HG03575 (cell line): ENCODE measurements around the gene EPAS1.

Experiments used
- ATAC-seq: cut with Tn5 transposase; IDR thresholded peaks from one replicate; pipeline ENCODE4 v1.9.1; 2021; ENCODE audit not compliant: unreplicated experiment, insufficient number of reproducible peaks, low FRiP score; ENCODE audit errors: extremely low read depth

Gene EPAS1

DNA sequence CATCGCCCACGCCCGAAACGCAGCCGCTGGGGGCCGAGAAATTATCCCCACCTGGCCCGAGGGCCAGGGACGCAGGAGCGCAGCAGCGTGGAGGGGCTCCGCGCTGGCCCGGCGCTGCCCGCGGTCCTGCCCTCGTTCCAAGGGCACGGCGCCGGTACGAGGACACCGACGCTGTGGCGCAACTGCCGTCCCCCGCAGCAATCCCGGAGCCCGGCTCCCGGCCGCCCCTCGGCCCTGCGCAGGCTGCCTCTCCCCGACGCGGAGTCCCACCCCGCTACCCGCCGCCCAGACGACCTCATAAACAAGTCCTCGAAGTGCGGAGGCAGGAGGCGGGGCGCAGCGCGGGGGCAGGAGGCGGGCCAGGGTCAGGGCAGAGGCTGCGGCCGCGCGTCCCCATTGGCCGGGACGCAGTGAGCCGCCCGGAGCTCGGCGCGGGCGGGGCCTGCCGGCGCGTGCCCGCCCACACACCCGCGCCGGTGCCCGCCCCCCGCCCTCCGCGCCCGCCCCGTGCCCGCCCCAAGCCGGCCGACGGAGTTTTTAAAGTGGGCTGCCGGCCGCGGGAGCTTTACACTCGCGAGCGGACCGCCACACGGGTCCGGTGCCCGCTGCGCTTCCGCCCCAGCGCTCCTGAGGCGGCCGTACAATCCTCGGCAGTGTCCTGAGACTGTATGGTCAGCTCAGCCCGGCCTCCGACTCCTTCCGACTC, at the start of gene EPAS1:
Gene EPAS1 (plus strand): TSS at position 568 of the 706 bp plus-strand sequence. CDS start 505 bp downstream, outside the sequence.
- no peak for ATAC-seq

DNA sequence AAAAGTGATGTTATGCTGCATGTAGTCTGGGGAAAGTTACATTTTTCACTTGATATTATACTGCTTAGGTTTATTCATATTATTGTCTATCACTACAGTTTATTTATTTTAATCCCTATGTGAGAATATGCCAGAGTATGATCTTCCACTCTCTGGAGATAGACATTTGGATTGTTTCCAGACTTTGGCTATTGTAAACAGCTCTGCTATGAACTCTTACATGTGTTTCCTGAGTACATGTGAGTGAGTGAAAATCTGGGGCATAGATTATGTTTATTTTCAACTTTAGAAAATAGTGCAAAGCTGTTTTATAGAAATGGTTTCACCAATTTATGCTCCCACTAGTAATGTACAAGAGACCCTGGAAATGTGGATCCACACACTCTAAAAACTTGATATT, 49.0 kb upstream of the EPAS1 start:
- no peak for ATAC-seq

DNA sequence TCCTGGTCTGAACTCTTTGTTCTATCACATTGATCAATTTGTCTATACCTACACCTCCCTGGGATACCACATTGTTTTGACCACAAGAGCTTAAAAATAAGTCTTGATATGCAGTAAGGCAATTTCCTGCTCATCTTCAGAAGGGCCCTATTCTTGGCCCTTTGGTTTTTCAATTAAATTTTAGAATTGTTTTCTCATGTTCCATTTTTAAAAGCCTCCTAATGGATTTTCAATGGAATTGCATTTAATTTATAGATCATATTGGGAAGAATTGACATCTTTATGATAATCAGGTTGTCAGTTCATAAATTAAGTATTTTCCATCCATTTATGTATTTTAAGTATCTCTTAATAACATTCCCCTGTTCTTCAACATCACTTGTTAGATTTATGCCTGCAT, 47.6 kb upstream of the EPAS1 start:
- ATAC-seq = no peak

DNA sequence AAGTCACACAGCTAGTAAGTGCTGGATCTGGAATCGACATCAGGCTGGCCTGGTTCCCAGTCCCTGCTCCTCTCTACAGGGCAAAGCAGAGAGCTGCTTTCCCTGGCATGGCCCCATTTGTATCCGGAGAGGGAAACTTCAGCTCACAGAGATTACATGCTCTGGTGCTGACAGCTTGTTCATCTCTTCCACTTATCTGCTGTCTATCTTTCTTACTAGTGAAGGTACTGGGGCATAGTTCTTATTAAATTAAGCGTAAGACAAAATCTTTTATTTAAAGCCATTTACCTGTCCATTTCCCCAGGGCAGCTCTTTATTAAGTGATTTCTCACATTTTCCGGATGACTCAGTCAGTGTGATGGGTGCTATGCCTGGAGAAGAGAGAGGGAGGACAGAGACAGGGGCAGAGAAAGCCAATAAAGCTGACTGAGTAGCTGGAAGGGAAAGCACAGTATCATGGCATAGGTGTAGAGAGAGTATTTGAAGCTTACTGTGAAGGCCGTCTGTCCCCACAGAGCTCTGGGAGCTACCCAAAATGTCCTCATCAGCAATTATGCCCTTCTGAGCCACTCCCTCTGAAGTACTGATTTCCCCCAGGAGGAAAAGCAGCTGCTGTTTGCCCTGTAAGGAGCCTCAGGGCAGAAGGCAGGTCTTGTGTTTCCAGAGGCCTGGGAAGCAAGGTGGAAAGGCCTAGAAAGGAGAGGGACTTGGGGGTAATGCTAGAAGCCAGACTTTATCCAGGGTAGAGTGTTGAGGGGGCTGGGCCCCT, 44.1 kb upstream of the EPAS1 start:
- no peak for ATAC-seq

DNA sequence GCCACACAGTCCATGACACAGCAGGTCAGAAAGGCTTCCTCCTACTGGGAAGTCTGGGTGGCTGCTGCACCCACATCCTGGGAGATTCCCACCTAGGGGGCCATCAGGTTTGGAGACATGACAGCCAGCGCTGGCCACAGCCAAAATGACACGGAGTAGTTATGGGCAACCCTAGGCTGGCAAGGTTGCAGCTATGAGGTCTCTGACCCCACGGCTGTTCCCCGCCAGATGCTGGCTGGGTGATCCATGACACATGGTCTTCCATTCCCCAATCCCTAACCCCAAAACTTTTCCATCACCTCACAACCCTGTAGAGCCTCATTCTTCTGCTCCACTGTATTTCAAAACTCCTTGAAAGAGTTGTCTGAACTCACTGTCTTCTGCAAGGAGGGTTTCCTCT, 42.7 kb upstream of the EPAS1 start:
- ATAC-seq = no peak

DNA sequence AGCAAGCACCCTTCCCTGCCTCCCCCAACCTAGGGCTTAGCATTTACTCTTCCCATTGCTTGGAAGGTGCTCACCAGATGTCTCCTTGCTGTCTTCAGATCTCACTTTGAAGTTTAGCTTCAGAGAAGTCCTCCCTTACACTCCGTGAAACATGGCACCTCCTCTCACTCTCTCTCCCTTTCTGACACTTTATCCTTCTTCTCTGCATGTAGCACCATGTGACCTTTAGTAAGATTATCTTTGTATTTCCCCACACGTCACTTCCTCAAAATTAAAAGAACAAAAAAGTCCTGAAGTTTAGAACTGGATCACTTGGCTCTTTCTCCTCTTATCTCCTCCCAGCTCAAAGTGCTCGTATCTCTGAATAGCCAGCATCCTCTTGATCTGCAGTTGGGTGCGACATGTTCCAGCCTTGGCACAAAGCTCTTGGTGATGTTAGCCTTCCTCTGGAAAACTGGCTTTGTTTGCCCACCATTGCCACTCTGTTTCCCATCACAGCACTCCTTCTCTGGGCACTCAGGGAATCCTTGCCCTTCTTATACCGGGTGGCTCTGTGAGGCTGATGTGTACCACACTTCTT, 40.6 kb upstream of the EPAS1 start:
- ATAC-seq = no peak

DNA sequence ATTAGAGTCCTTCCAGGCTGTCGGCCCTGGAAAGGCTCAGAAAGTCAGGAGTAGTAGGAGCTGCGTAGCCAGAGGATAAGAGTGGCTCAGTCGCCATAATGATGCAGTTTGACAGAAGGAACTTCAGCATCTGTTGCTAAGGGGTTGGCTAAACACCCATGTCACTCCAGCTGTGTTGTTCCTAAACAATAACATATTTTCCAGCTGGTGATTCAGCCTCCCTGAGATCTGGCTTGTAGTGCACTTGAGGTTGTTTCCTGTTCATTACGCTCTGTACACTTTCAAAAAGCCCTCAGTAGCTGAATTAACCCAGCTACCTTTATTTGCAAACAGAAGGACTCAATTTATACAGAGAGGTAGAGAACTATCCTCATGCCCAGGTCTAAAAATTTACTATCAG, 39.7 kb upstream of the EPAS1 start:
- no peak for ATAC-seq

DNA sequence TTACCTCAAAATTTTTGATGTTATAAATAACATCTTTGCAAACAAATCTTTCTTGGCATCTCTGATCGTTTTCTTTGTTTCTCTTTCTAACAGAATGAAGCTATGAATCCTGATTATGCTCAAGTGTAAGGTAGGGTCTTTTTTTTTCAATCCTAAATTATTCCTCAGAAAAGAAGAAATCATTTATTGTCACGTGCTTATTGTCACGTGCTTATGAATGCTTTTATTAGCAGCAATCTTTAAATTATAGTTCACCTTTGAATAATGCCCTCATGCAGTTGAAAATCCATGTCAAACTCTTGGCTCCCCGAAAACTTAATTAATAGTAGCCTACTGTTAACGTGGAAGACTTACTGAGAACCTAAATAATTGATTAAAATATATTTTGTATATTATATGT, 39.2 kb upstream of the EPAS1 start:
- ATAC-seq = no peak

DNA sequence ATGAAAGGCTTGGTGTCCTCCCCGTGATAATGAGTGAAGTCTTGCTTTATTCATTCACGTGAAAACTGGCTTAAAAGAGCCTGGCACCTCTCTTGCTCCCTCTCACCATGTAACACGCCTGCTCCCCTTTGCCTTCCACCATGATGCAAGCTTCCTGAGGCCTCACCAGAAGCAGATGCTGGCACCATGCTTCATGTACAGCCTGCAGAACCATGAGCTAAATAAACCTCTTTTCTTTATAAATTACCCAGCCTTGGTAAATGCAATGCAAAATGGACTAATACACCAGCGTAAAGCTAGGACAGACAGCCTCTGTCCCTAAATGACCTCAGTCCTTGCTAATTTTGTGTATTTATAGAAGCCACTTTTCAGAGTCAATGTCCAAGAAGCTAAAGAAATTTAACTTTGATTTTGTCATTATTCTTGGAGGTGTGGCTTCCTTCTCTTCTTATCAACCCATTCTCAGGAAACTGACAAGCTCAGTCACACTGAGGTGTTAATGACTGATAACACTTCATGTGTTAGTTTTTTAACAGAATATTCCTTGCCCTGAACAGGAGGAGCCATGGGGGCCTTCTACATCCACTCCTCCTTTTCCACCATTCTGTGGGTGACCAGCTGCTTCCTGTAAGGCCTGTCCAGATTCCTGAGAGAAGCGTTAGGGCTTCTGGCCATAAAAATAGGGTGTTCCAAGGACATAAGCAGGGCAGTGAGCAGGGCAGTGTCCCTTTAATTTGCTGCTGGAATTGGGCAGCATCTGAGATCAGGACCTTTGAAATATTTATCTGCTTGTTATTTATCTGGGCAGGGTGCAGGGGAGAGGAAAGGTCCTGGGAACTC, 38.0 kb upstream of the EPAS1 start:
- no peak for ATAC-seq

DNA sequence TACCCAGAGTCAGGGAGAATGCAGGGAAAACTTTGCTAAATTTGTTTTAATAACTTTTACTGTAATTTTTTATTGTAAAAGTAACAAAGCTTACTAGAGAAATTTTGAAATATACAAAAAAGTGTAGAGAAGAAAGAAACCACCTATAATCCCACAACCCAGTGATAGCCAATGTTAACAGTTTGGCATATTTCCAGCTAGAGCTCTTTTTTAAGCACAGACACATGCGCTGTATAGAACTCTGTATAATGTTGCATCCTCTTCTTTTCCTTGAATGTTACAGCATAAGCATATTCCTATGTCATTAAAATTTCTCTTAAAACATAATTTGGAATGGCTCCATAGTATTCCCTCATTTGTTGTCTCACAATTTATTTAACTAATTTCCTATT, 37.4 kb upstream of the EPAS1 start:
- no peak for ATAC-seq

DNA sequence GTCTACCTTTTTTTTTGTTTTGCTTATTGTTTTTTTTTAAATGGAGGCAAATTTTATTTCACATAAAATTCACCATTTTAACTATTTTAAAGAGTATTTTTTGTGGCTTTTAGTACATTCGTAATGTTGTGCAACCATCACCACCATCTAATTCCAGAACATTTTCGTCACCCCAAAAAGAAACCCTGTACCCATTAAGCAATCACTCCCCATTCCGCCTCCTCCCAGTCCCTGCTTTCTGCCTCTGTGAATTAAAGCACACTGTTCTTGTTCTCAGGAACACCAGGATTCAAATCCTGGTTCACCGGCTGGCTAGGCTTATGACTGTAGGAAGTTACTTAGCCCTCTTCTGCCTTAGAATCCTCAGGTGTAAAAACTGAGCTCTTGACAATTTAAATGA, 36.9 kb upstream of the EPAS1 start:
- ATAC-seq = no peak

DNA sequence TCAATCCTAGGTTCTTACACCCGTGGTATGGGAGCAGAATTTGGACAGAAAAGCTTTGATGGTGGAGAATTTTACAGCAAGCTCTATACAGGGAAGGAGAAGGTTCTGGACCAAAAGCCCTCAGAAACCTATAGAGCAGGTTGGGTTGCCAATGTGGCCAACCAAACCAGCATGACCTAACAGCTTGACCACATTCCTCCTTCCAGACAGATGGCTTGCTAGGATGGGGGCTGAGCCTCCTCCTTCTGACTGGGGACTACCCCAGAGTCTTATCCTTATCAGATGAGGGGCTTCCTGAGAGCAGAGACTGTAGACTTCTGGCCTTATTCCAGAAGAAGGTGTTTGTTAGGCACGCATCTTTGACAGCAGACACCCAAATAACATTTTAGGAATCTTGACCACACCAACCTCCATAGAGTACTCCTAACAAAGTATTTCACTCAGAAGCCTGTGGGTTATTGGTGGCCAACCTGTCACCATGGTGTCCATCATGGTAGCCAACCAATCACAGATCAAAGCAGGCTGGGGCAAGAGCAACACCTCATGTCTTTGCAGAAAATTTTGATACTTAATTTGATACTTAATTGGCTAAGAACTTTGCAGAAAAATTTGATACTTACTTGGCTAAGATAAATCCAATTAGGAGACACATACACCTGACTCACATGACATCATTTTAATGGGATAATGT, 34.8 kb upstream of the EPAS1 start:
- no peak for ATAC-seq

DNA sequence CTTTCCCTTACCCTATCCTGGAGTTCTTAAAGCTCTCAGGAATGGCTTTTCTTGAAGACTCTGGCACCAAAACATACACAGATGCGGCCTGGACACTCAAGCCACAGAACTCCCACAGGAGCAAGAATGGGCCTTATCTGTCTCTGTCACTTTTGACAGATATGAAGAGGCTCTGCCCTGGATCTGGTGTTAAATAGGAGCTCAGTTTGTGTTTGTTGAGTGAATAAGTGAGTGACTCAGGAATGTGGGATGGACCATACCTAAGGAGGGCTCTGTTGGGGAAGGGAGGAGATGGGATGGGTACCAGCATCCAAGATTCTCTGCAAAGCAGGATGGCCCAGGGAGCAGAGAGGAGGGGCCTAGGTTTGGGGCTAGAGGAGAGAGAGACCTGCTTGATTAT, 33.9 kb upstream of the EPAS1 start:
- no peak for ATAC-seq

DNA sequence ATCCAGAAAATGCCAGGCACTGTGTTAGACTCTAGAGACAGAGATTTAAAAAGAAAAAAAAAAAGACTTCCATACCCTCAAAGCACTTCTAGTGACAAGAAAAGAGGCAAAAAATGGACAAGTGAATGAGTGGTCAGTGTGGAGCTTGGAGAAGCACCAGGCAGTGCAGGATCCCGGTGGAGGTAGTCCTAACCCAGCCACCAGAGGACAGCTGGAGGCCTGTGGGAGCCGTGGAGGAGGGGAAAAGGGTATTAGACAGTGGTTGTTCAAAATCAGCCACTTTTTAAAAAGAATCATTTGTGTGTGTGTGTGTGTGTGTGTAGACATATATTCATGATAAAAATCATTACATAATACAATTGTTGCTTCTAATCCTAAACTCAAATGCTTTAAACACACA, 32.8 kb upstream of the EPAS1 start:
- ATAC-seq = no peak

DNA sequence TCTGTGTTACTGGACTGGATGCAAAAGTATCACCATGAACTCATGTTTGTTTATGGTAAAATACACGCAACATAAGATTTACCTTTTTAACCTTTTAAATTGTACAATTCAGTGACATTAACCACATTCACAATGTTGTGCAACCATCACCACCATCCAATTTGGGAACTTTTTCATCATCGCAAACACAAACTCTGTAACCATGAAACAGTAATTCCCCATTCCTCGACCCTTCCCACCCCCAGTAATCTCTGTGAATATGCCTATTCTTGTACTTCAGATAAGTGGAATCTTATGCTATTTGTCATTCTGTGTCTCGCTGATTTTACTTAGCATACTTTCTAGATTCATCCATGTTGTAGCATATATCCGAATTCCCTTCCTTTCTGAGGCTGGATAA, 31.1 kb upstream of the EPAS1 start:
- ATAC-seq = no peak

DNA sequence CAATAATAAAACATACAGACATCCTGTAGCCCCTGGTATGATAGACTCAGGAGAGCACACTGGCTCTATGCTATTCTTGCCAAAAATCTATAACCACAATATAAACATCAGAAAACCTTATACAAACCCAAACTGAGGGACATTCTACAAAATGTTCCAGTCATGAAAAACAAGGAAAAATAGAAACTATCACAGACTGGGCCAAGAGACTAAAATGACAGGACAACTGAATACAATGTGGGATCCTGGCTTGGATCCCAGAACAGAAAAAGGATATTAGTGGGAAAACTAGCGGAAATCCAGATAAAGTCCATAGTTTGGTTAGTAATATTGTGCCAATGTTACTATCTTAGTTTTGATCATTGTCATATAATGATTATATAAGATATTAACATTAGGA, 29.6 kb upstream of the EPAS1 start:
- ATAC-seq = no peak

DNA sequence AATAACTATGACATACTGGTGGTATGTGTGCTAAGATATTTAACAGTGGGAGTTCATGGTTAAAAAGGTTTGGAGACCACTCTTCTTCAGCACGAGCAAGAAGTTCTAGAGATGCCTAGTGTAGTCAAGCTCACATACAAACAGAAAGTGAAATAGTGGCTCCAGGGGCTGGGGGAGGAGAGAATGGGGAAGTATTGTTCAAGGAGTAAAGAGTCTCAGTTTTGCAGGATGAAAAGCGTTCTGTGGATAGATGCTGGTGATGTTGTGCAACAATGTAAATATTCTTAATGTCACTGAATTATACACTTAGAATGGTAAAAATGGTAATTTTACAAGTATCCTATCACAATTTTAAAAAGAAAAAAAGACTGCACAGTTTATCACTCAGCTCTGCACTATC, 29.0 kb upstream of the EPAS1 start:
- ATAC-seq = no peak

DNA sequence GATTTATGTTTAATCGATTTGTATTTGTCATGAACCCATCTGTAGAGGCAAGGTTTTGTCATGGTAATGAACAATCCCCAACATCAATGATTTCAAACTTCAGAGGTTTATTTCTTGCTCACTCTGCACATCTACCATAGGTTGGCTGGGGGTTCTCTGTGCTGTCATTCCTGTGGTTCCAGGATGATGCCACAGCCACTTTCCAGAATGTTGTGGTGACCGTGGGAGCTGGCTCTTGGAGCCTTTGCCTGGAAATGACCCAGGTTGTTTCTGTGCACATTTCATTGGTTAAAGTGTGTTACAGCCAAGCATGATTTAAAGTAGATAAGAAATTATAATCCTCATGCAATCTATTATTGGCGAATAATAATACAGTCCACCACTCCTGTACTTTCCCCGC, 28.2 kb upstream of the EPAS1 start:
- no peak for ATAC-seq
